HepG2 (cell line): ENCODE measurements around the gene THRSP. TPM values are rescaled to one million over a fixed set of nuclear protein-coding genes. Genes with fewer than 3 reads are reported as not detected.

Source experiments
- AKAP8 ChIP-seq: sonication (generic); formaldehyde crosslinking; IDR thresholded peaks from 2 replicates; pipeline ENCODE4 v1.5.1; 2020; ENCODE audit warnings: mild to moderate bottlenecking, missing genetic modification reagents
- ATF7-NPFF ChIP-seq: sonication (generic); formaldehyde crosslinking; IDR thresholded peaks from 2 replicates; pipeline ENCODE4 v1.8.1; 2023; ENCODE audit warnings: mild to moderate bottlenecking, low read depth, missing genetic modification reagents, moderate library complexity
- GABPA ChIP-seq, 2 experiments: IDR thresholded peaks; 2 replicates each; pipeline ENCODE4 v1.6.1; 2011 to 2016; ENCODE audit warnings: low read depth in 2 of 2, low read length in 1 of 2, missing biosample characterization in 1 of 2, missing genetic modification characterization in 1 of 2
- JUN ChIP-seq: sonication (generic); formaldehyde crosslinking; IDR thresholded peaks from 2 replicates; pipeline ENCODE4 v1.4.0; 2020; ENCODE audit warnings: mild to moderate bottlenecking, missing genetic modification reagents
- KDM5B ChIP-seq: sonication (generic); formaldehyde crosslinking; IDR thresholded peaks from 2 replicates; pipeline ENCODE4 v1.4.0; 2020; ENCODE audit warnings: missing genetic modification reagents, mild to moderate bottlenecking, borderline replicate concordance
- MTF2 ChIP-seq: sonication (generic); formaldehyde crosslinking; IDR thresholded peaks from 2 replicates; pipeline ENCODE4 v1.5.0; 2020; ENCODE audit warnings: missing genetic modification reagents, borderline replicate concordance
- NCOR1 ChIP-seq: fragments of 200-600 bp; sonication (generic); IDR thresholded peaks from 2 replicates; pipeline ENCODE4 v1.7.0; 2017; ENCODE audit warnings: antibody characterized with exemption, low read length, borderline replicate concordance
- NFE2L1 ChIP-seq: sonication (generic); formaldehyde crosslinking; IDR thresholded peaks from 2 replicates; pipeline ENCODE4 v1.4.0; 2020; ENCODE audit warnings: missing genetic modification reagents, mild to moderate bottlenecking, borderline replicate concordance
- NFIC ChIP-seq: IDR thresholded peaks from 2 replicates; pipeline ENCODE4 v1.6.1; 2012; ENCODE audit warnings: mild to moderate bottlenecking, low read length, inconsistent platforms
- NR2F2 ChIP-seq: IDR thresholded peaks from 2 replicates; pipeline ENCODE4 v1.6.1; 2012; ENCODE audit warnings: low read depth, inconsistent platforms, borderline replicate concordance
- RERE ChIP-seq: IDR thresholded peaks from 2 replicates; pipeline ENCODE4 v1.6.1; 2016; ENCODE audit warnings: low read depth, missing genetic modification reagents, missing compliant biosample characterization
- RFX5 ChIP-seq: IDR thresholded peaks from 2 replicates; pipeline ENCODE4 v1.6.1; 2011; ENCODE audit warnings: low read depth, low read length, improper control_type of control experiment
- TCF12 ChIP-seq, 2 experiments: fragments of 450-650 bp in 1 of 2; sonication (generic) in 1 of 2; formaldehyde crosslinking in 1 of 2; IDR thresholded peaks; 2 replicates each; pipeline versions ENCODE4 v1.6.1 to v1.8.0; 2017 to 2022; ENCODE audit warnings: antibody characterized with exemption in 1 of 2, mild to moderate bottlenecking in 1 of 2, missing genetic modification reagents in 1 of 2, moderate library complexity in 1 of 2
- TCF7L2 ChIP-seq: IDR thresholded peaks from 2 replicates; pipeline ENCODE4 v1.6.1; 2011; ENCODE audit warnings: mild to moderate bottlenecking, low read depth, low read length, moderate library complexity
- ZBTB20 ChIP-seq: sonication (generic); formaldehyde crosslinking; IDR thresholded peaks from 2 replicates; pipeline ENCODE4 v1.8.1; 2023; ENCODE audit warnings: missing genetic modification reagents, low read depth, mild to moderate bottlenecking, borderline replicate concordance
- ZNF564 ChIP-seq: sonication (generic); formaldehyde crosslinking; IDR thresholded peaks from 2 replicates; pipeline ENCODE4 v1.8.1; 2023; ENCODE audit warnings: mild to moderate bottlenecking, missing genetic modification reagents
- ZNF616 ChIP-seq: sonication (generic); formaldehyde crosslinking; IDR thresholded peaks from 2 replicates; pipeline ENCODE4 v1.5.0; 2020; ENCODE audit warnings: low read depth, mild to moderate bottlenecking, missing genetic modification reagents
- ZSCAN9 ChIP-seq: IDR thresholded peaks from 2 replicates; pipeline ENCODE4 v1.6.1; 2016; ENCODE audit warnings: borderline replicate concordance
- polyA plus RNA-seq, 8 experiments: library from polyadenylated mRNA; depleted of rRNA in 3 of 8; stranded (reverse) in 7 of 8; unstranded in 1 of 8; fragments of >200 nt; fragmentation: Illumina TruSeq in 4 of 8; extraction: Trizol in 4 of 8; gene quantifications; 2 replicates each; pipeline versions ENCODE4 v1.2.1 to v1.2.3, GENCODE V29; 2011 to 2016; ENCODE audit warnings: low read depth in 4 of 8, missing spikeins in 1 of 8, mixed read lengths in 1 of 8; ENCODE audit not compliant: insufficient read depth in 1 of 8
- total RNA-seq, 5 experiments: library from RNA; depleted of rRNA; stranded (reverse); fragments of >200 nt; fragmentation: Illumina TruSeq; extraction: Trizol; gene quantifications; 2 replicates each; pipeline ENCODE4 v1.2.3, GENCODE V29; 2016; ENCODE audit warnings: low read depth in 1 of 5
- TF ChIP-seq, protein P1 (sequence below): sonication (generic); formaldehyde crosslinking; IDR thresholded peaks from 2 replicates; pipeline ENCODE4 v1.5.0; 2020; ENCODE audit warnings: mild to moderate bottlenecking, missing genetic modification reagents

The THRSP gene
- total and polyA plus RNA-seq, 2 of the 13 experiments (the other 11 are each of a cell fraction or from before 2014, with no cell fraction given), result 0.13 to 0.58 TPM

DNA sequence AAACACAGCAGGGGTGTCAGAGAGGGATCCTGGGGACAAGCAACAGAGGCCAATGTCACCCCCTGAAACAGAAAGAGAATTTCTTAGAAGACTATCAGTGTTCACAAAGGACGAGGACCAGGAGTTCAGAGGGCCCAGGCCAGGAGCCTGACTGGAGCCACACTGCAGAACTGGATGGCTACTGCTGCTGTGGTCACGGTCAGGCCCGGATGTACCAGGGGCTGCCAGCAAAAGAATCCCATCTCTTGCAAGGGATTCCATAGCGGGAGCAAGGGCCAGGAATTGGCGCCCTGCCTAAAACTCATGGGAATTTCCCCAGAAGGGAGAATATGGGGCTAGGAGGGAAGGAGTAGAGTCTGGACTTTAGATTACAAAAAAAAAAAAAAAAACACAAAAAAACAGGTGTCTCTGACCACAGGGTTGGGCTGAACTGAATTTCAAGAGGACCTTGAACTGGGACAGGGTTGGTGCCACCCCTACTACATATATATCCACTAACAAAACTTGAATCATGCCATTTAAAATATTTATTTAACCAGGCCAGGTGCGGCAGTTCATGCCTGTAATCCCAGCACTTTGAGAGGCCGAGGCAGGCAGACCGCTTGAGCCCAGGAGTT is 24.9 kb upstream of the THRSP start (continued):
- TF ChIP-seq NFE2L1, result no peak
- TF ChIP-seq NR2F2, result no peak
- TF ChIP-seq MTF2 (CRISPR knock-in tag), result no peak
- TF ChIP-seq JUN (CRISPR knock-in tag), result no peak
- TF ChIP-seq TCF12 (IDR thresholded peaks at IDR 0.05), result no peak
- TF ChIP-seq TCF12 (CRISPR knock-in tag; IDR thresholded peaks at IDR 0.05), result no peak
- no peak for TF ChIP-seq ZBTB20 (CRISPR knock-in tag)
- 0 out of 2 replicates have a peak, but pooled peaks have one; percentile 29 for TF ChIP-seq ZNF564
- no peak for TF ChIP-seq ZSCAN9 (CRISPR knock-in tag)
- TF ChIP-seq ZNF616 (CRISPR knock-in tag), result no peak
- no peak for TF ChIP-seq AKAP8
- TF ChIP-seq, protein P1, sequence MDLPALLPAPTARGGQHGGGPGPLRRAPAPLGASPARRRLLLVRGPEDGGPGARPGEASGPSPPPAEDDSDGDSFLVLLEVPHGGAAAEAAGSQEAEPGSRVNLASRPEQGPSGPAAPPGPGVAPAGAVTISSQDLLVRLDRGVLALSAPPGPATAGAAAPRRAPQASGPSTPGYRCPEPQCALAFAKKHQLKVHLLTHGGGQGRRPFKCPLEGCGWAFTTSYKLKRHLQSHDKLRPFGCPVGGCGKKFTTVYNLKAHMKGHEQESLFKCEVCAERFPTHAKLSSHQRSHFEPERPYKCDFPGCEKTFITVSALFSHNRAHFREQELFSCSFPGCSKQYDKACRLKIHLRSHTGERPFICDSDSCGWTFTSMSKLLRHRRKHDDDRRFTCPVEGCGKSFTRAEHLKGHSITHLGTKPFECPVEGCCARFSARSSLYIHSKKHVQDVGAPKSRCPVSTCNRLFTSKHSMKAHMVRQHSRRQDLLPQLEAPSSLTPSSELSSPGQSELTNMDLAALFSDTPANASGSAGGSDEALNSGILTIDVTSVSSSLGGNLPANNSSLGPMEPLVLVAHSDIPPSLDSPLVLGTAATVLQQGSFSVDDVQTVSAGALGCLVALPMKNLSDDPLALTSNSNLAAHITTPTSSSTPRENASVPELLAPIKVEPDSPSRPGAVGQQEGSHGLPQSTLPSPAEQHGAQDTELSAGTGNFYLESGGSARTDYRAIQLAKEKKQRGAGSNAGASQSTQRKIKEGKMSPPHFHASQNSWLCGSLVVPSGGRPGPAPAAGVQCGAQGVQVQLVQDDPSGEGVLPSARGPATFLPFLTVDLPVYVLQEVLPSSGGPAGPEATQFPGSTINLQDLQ, result 0 out of 2 replicates have a peak, but pooled peaks have one; percentile 61
- TF ChIP-seq RFX5, result no peak
- TF ChIP-seq GABPA (IDR thresholded peaks at IDR 0.05; ENCODE audit: low read depth, low read length), result no peak
- TF ChIP-seq GABPA (CRISPR knock-in tag; IDR thresholded peaks at IDR 0.05; ENCODE audit: low read depth), result 0 out of 2 replicates have a peak, but pooled peaks have one; percentile 45
- no peak for TF ChIP-seq TCF7L2
- no peak for TF ChIP-seq ATF7-NPFF
- TF ChIP-seq NCOR1, result peak; percentile 72; the same call in 1 of the 2 replicates
- no peak for TF ChIP-seq RERE (CRISPR knock-in tag)
- TF ChIP-seq KDM5B (CRISPR knock-in tag), result no peak; the same call in 1 of the 2 replicates
- peak; percentile 76; the same call in 1 of the 2 replicates for TF ChIP-seq NFIC
